GM19397 (cell line): ENCODE results near the gene KCTD3.

Source experiments
- ATAC-seq: cut with Tn5 transposase; IDR thresholded peaks from one replicate; pipeline ENCODE4 v1.9.1; 2021; ENCODE audit warnings: mild to moderate bottlenecking, moderate library complexity; ENCODE audit not compliant: unreplicated experiment

The KCTD3 gene

GRCh38 chr1:215556996-215557395 lies 10.1 kb upstream of the KCTD3 start:
- no peak for ATAC-seq

- no peak for ATAC-seq
Observed at GRCh38 chr1:215557504-215557903, 9.6 kb upstream of the KCTD3 start.

GRCh38 chr1:215557992-215558626 lies 9.0 kb upstream of the KCTD3 start:
- no peak for ATAC-seq

GRCh38 chr1:215567491-215568298 lies 591 bp downstream of the KCTD3 start:
- peak; percentile 75 for ATAC-seq

- ATAC-seq = no peak
Observed at GRCh38 chr1:215568299-215568692, 1.2 kb downstream of the KCTD3 start.

GRCh38 chr1:215569986-215570824 lies 3.1 kb downstream of the KCTD3 start:
- ATAC-seq = no peak

GRCh38 chr1:215581896-215582295 lies 14.8 kb downstream of the KCTD3 start:
- no peak for ATAC-seq

- no peak for ATAC-seq
Observed at GRCh38 chr1:215583185-215583749, 16.2 kb downstream of the KCTD3 start.

- ATAC-seq = no peak
Observed at GRCh38 chr1:215584389-215584788, 17.3 kb downstream of the KCTD3 start.

GRCh38 chr1:215589650-215590435 lies 22.7 kb downstream of the KCTD3 start:
- no peak for ATAC-seq

GRCh38 chr1:215590779-215591491 lies 23.8 kb downstream of the KCTD3 start:
- ATAC-seq = no peak

- ATAC-seq = no peak
Observed at GRCh38 chr1:215594640-215595039, 27.5 kb downstream of the KCTD3 start.

- no peak for ATAC-seq
Observed at GRCh38 chr1:215595231-215595630, 28.1 kb downstream of the KCTD3 start.

GRCh38 chr1:215597961-215598360 lies 30.9 kb downstream of the KCTD3 start:
- no peak for ATAC-seq

GRCh38 chr1:215599418-215600074 lies 32.4 kb downstream of the KCTD3 start:
- ATAC-seq = no peak

- no peak for ATAC-seq
Observed at GRCh38 chr1:215600258-215600792, 33.2 kb downstream of the KCTD3 start.

GRCh38 chr1:215600867-215601266 lies 33.8 kb downstream of the KCTD3 start:
- no peak for ATAC-seq

- no peak for ATAC-seq
Observed at GRCh38 chr1:215601276-215601675, 34.2 kb downstream of the KCTD3 start.

- no peak for ATAC-seq
Observed at GRCh38 chr1:215603319-215603718, 36.2 kb downstream of the KCTD3 start.
